ENCODE measurements around the gene FAM53C. TPM values are rescaled to one million over a fixed set of nuclear protein-coding genes. Genes with fewer than 3 reads are reported as not detected.

Gene FAM53C
- total and polyA plus RNA-seq, 2 experiments from 2014 or later: 21.0 to 45.0 TPM

- no peak for TF ChIP-seq REST (IDR thresholded peaks at IDR 0.05; ENCODE audit: unreplicated experiment)
- no peak for TF ChIP-seq CTCF (conservative IDR thresholded peaks at IDR 0.05; ENCODE audit: low read depth in 2 of 2)
These were observed 32.5 kb downstream of the FAM53C start (continued) for GRCh38 chr5:138370537-138370936.

- Histone ChIP-seq H3K4me3 (no peak overlapping the region), H3K79me2 (replicated peaks; ENCODE audit: insufficient read depth) (peaks cover 70% of the 10 kb centered on the region), H3K4me2 (no peak overlapping the region), H3K27me3 (ENCODE audit: insufficient read depth) (no peaks in the 10 kb centered on the region), H3K36me3 (ENCODE audit: insufficient read depth) (peaks cover 16% of the 10 kb centered on the region; the same call in 1 of the 2 replicates), H3K4me1 (ENCODE audit: insufficient read depth) (no peaks in the 10 kb centered on the region), H3F3A (replicated peaks; ENCODE audit: low read depth) (no peaks in the 10 kb centered on the region), H3K27ac (ENCODE audit: low read depth) (no peak overlapping the region), H4K20me1 (replicated peaks; ENCODE audit: insufficient read depth) (peaks cover 18% of the 10 kb centered on the region; the same call in 1 of the 2 replicates), H3K9me2 (ENCODE audit: insufficient read depth) (no peaks in the 10 kb centered on the region), H2AFZ (no peak overlapping the region)
- DNase-seq (ENCODE audit: low spot score) (no peak), ATAC-seq (no peak)
- Mint-ChIP-seq H3K4me1 (no peaks in the 10 kb centered on the region; the same call in 2 of the 3 replicates), H3K27me3 (ENCODE audit: insufficient read depth, low read depth, poor library complexity) (peaks cover 2% of the 10 kb centered on the region), H3K27ac (no peak overlapping the region), H3K36me3 (ENCODE audit: low read depth) (peaks cover 9% of the 10 kb centered on the region; the same call in 2 of the 3 replicates), H3K9me3 (no peaks in the 10 kb centered on the region), H3K4me3 (no peak overlapping the region)
- TF ChIP-seq ZNF331 (CRISPR knock-in tag; IDR thresholded peaks at IDR 0.05; ENCODE audit: low read depth) (no peak), EZH2phosphoT487 (IDR thresholded peaks at IDR 0.05; ENCODE audit: unreplicated experiment) (no peak)
These were observed 33.4 kb downstream of the FAM53C start for GRCh38 chr5:138371454-138371853.

- H3K4me3 ChIP-seq: no peak overlapping the region
- H3K27me3 ChIP-seq (ENCODE audit: insufficient read depth): no peaks in the 10 kb centered on the region
- no peak overlapping the region for H3K4me3 Mint-ChIP-seq
- H3K36me3 Mint-ChIP-seq (ENCODE audit: low read depth): peaks cover 10% of the 10 kb centered on the region; the same call in 2 of the 3 replicates
- no peak for ATAC-seq
- H3K9me2 ChIP-seq (ENCODE audit: insufficient read depth): no peaks in the 10 kb centered on the region
- H3K27me3 Mint-ChIP-seq (ENCODE audit: insufficient read depth, low read depth, poor library complexity): peaks cover 2% of the 10 kb centered on the region
- H3K27ac ChIP-seq (ENCODE audit: low read depth): 0 out of 2 replicates have a peak overlapping the region, but pooled peaks have one; percentile 19
- no peaks in the 10 kb centered on the region; the same call in 2 of the 3 replicates for H3K4me1 Mint-ChIP-seq
- peaks cover 62% of the 10 kb centered on the region for H3K79me2 ChIP-seq (replicated peaks; ENCODE audit: insufficient read depth)
- no peak overlapping the region for H3K27ac Mint-ChIP-seq
- no peak overlapping the region for H2AFZ ChIP-seq
- DNase-seq (ENCODE audit: low spot score): no peak
- no peaks in the 10 kb centered on the region for H3K9me3 Mint-ChIP-seq
- peaks cover 20% of the 10 kb centered on the region; the same call in 1 of the 2 replicates for H3K36me3 ChIP-seq (ENCODE audit: insufficient read depth)
- H4K20me1 ChIP-seq (replicated peaks; ENCODE audit: insufficient read depth): peaks cover 10% of the 10 kb centered on the region; the same call in 1 of the 2 replicates
- H3F3A ChIP-seq (replicated peaks; ENCODE audit: low read depth): no peaks in the 10 kb centered on the region
- H3K4me2 ChIP-seq: no peak overlapping the region
- no peaks in the 10 kb centered on the region for H3K4me1 ChIP-seq (ENCODE audit: insufficient read depth)
- TF ChIP-seq ZNF462 (CRISPR knock-in tag; IDR thresholded peaks at IDR 0.05): no peak
These were observed 34.2 kb downstream of the FAM53C start for GRCh38 chr5:138372225-138372624.
